Measurements from ENCODE around the gene FBLN1.
"Not testable (repeated sequence)": the region's sequence is repeated elsewhere in the genome, so short reads cannot be mapped to it uniquely, and the experiment has no call there.

Gene FBLN1

GRCh38 chr22:45584621-45585436, 82.1 kb downstream of the FBLN1 start:
- TF ChIP-seq POLR2A (IDR thresholded peaks at IDR 0.05; ENCODE audit: low read length): no peak
- TF ChIP-seq GATA1 (IDR thresholded peaks at IDR 0.05; ENCODE audit: low read depth, low read length): no peak

DNA sequence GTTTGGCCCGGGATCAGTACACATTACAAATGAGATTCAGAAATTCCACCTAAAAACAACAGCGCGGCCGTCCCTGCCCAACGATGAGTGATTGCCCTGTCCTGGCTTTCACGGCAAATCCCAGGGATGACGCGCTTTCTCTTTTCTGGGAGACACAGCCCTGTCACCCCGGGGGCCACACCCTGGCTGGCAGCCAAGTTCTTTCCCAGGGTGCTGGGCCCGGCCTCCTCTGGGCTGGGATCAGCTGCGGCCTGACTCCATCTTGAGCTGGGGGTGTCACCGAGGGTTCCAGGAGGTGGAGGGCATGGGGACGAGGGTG, 82.7 kb downstream of the FBLN1 start:
- DNase-seq: no peak
- no peak for TF ChIP-seq GATA1 (IDR thresholded peaks at IDR 0.05; ENCODE audit: low read depth, low read length)
- TF ChIP-seq POLR2A (IDR thresholded peaks at IDR 0.05; ENCODE audit: low read length): no peak

More at GRCh38 chr22:45584621-45585436, 82.1 kb downstream of the FBLN1 start:
- DNase-seq: no peak

GRCh38 chr22:45585946-45586540, 83.4 kb downstream of the FBLN1 start:
- DNase-seq: no peak
- TF ChIP-seq POLR2A (IDR thresholded peaks at IDR 0.05; ENCODE audit: low read length): no peak
- TF ChIP-seq GATA1 (IDR thresholded peaks at IDR 0.05; ENCODE audit: low read depth, low read length): no peak

DNA sequence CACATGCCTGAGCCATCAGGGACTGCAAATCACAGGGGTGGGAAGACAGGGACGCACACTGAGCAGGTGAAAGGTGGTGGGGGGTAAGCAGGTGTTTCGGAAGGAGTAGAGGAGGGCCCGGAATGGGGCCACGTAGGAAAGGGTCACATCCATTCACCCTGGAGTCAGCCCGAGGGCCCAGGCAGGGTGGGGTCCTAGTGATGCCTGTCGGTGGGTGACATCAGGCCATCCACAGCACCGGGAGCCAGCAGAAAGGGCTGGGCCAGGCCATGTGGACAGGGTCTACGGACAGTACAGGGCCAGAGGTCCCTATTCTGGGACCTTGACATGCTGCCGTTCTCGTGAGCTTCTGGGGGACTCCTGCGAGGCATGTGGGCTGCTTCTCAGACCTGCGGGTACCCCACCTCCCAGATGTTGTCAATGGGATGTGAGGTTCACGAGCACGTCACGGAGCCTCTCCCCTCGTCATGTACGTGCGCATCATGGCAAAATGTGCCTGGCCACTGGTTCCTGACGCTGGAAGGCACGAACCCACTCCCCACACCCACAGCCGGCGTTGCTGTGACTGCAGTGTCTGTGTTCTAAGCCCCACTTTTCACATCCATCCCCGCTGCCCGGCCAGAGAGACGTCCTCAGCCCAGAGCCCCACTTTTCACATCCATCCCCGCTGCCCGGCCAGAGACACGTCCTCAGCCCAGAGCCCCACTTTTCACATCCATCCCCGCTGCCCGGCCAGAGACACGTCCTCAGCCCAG, 84.1 kb downstream of the FBLN1 start:
- TF ChIP-seq POLR2A (IDR thresholded peaks at IDR 0.05; ENCODE audit: low read length) (no peak), GATA1 (IDR thresholded peaks at IDR 0.05; ENCODE audit: low read depth, low read length) (no peak)
- no peak for DNase-seq

DNA sequence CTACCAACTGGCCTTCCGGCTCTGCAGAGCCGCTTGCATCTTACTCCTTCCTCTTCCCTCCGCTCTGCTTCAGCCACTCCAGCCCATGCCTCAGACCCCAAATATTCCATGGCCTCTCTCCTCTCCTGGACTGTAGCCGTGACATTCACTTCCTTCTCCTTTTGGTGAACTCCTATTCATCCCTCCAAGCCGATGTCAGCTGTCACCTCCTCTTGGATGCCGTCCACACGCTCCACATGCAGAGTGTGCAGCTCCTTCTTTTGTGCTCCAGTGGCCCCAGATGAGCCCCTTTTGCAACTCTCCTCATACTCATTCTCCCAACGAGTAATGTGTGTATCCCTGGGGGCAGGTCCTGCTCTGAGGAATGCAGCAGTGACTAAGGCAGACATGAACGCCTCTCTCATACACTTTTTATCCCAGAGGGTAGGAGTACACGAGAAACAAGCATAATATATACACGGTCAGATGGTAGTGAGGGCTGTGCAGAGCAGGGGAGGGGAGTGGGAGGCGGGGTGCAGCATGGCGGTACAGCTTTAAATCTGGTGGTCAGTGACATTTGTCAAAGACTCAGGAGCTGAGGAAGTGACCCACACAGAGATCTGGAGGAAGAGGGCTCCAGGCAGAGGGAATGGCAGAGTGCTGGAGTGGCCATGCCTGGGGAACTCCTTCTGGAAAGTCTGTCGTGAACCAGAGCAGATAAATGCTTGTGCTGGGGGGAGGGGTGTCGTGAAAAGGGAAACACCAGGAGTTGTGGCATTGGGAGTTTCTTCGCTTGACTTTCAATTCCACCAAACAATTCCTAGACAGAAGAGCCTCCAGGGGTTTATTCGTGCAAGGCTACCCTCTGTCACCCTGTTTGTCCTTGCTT, 85.2 kb downstream of the FBLN1 start:
- TF ChIP-seq GATA1 (IDR thresholded peaks at IDR 0.05; ENCODE audit: low read depth, low read length): no peak
- no peak for TF ChIP-seq POLR2A (IDR thresholded peaks at IDR 0.05; ENCODE audit: low read length)
- no peak for DNase-seq

GRCh38 chr22:45589556-45589955, 86.9 kb downstream of the FBLN1 start:
- TF ChIP-seq GATA1 (IDR thresholded peaks at IDR 0.05; ENCODE audit: low read depth, low read length): no peak
- TF ChIP-seq POLR2A (IDR thresholded peaks at IDR 0.05; ENCODE audit: low read length): no peak
- DNase-seq: no peak

DNA sequence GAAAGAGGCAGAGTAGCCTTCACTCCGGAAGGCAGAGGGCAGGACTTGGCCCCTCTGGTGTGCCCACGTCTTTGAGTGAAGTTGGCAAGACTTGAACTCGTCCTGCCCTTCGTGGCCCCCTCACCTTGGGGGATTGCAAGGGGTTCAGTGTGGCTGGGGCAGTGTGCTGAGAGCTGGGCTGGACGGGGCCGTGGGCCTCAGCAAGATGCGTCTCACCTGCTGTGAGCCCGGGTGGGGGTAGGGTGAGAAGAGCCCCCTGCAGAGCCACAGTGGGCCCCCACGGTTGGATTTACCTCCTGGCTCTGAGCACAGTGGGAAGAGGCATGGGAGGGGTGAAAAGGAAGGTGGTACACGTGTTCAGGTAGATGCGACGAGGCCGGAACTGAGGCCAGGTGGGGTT, 87.6 kb downstream of the FBLN1 start:
- no peak for DNase-seq
- no peak for TF ChIP-seq POLR2A (IDR thresholded peaks at IDR 0.05; ENCODE audit: low read length)
- TF ChIP-seq GATA1 (IDR thresholded peaks at IDR 0.05; ENCODE audit: low read depth, low read length): no peak

GRCh38 chr22:45591633-45592213, 89.0 kb downstream of the FBLN1 start:
- DNase-seq: not testable (repeated sequence)

- no peak for DNase-seq
- no peak for TF ChIP-seq GATA1 (IDR thresholded peaks at IDR 0.05; ENCODE audit: low read depth, low read length)
- TF ChIP-seq POLR2A (IDR thresholded peaks at IDR 0.05; ENCODE audit: low read length): no peak
Measured at GRCh38 chr22:45594123-45594941, 91.6 kb downstream of the FBLN1 start.

- no peak for TF ChIP-seq GATA1 (IDR thresholded peaks at IDR 0.05; ENCODE audit: low read depth, low read length)
- no peak for TF ChIP-seq POLR2A (IDR thresholded peaks at IDR 0.05; ENCODE audit: low read length)
- DNase-seq: no peak
Measured at GRCh38 chr22:45597460-45598192, 94.9 kb downstream of the FBLN1 start.

DNA sequence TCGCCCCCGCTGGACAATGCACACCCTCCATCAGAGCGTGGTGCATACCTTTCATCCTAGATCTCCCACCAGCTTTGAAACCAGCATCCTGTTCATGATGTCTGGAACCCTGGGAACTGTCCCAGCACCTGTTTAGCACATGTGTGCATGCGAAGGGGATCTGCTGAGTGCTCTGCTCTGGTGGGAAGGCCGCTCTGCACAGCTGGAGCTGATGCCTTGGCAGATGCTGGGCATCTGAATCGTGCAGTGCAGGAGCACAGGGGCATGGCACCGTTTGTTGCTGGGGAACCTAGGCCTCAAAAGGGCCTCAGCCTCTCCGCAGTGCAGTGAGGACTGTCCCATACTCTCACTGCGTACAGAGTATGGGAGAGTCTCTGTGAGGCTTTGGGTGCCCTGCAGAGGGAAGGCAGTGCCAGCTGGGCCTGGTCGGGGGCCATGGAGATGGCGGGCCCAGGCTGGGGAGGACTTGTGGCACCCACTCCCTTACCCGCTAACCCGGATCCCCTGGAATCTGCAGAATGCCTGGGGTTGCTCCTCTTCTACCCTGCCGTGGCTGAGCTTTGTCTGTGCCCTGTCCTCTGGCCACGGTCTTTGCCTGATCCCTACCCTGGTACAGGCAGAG, 96.0 kb downstream of the FBLN1 start:
- no peak for DNase-seq
- TF ChIP-seq POLR2A (IDR thresholded peaks at IDR 0.05; ENCODE audit: low read length): no peak
- TF ChIP-seq GATA1 (IDR thresholded peaks at IDR 0.05; ENCODE audit: low read depth, low read length): no peak
